Stimulated activated memory B cell treated with anti-CD40 and anti-IgM and Interleukin-4, amounts not matched to agents 10 μg/mL and 1 μg/mL and 100 μg/mL, for 72 hours (primary cell): ENCODE results near the gene LAMTOR1.

Source experiments
- ATAC-seq: fragments of 150-1000 bp; cut with Tn5 transposase; 2 replicates; pipeline ENCODE4 v1.10.0; 2021
- H3K27ac Mint-ChIP-seq: one replicate; pipeline ENCODE4 v1.8.0; 2022; ENCODE audit warnings: mild to moderate bottlenecking, mixed read lengths
- H3K27me3 Mint-ChIP-seq: one replicate; pipeline ENCODE4 v1.8.0; 2022; ENCODE audit warnings: mixed read lengths
- H3K36me3 Mint-ChIP-seq: one replicate; pipeline ENCODE4 v1.8.0; 2022; ENCODE audit warnings: mixed read lengths
- H3K4me1 Mint-ChIP-seq: one replicate; pipeline ENCODE4 v1.8.0; 2022; ENCODE audit warnings: mixed read lengths
- H3K4me3 Mint-ChIP-seq: one replicate; pipeline ENCODE4 v1.8.0; 2022; ENCODE audit warnings: mild to moderate bottlenecking, moderate library complexity, mixed read lengths
- H3K9me3 Mint-ChIP-seq: one replicate; pipeline ENCODE4 v1.8.0; 2022; ENCODE audit warnings: mixed read lengths

The LAMTOR1 gene

GRCh38 chr11:72079819-72080325 lies 23.2 kb downstream of the LAMTOR1 start:
- H3K27me3 Mint-ChIP-seq, result no peaks in the 10 kb centered on the region
- no peaks in the 10 kb centered on the region for H3K9me3 Mint-ChIP-seq
- H3K4me1 Mint-ChIP-seq, result peaks cover 59% of the 10 kb centered on the region
- no peak for ATAC-seq
- H3K36me3 Mint-ChIP-seq, result peaks cover 14% of the 10 kb centered on the region
- H3K27ac Mint-ChIP-seq, result peak overlapping the region; percentile 94
- peak overlapping the region; percentile 99 for H3K4me3 Mint-ChIP-seq

GRCh38 chr11:72078477-72078876 lies 24.6 kb downstream of the LAMTOR1 start:
- no peak for ATAC-seq
- Mint-ChIP-seq H3K4me1 (peaks cover 59% of the 10 kb centered on the region), H3K27me3 (no peaks in the 10 kb centered on the region), H3K27ac (no peak overlapping the region), H3K9me3 (no peaks in the 10 kb centered on the region), H3K36me3 (peaks cover 16% of the 10 kb centered on the region), H3K4me3 (peak overlapping the region; percentile 42)

GRCh38 chr11:72075756-72076155 lies 27.3 kb downstream of the LAMTOR1 start:
- Mint-ChIP-seq H3K9me3 (no peaks in the 10 kb centered on the region), H3K4me3 (no peak overlapping the region), H3K4me1 (peaks cover 39% of the 10 kb centered on the region), H3K27me3 (no peaks in the 10 kb centered on the region), H3K27ac (peak overlapping the region; percentile 27), H3K36me3 (peaks cover 20% of the 10 kb centered on the region)
- no peak for ATAC-seq

GRCh38 chr11:72075109-72075508 lies 28.0 kb downstream of the LAMTOR1 start:
- peak overlapping the region; percentile 27 for H3K27ac Mint-ChIP-seq
- H3K9me3 Mint-ChIP-seq, result no peaks in the 10 kb centered on the region
- H3K4me1 Mint-ChIP-seq, result peaks cover 39% of the 10 kb centered on the region
- H3K27me3 Mint-ChIP-seq, result no peaks in the 10 kb centered on the region
- no peak for ATAC-seq
- no peak overlapping the region for H3K4me3 Mint-ChIP-seq
- peaks cover 20% of the 10 kb centered on the region for H3K36me3 Mint-ChIP-seq

GRCh38 chr11:72072348-72072747 lies 30.7 kb downstream of the LAMTOR1 start:
- ATAC-seq, result no peak
- Mint-ChIP-seq H3K9me3 (no peaks in the 10 kb centered on the region), H3K36me3 (peaks cover 33% of the 10 kb centered on the region), H3K4me3 (no peak overlapping the region), H3K27ac (no peak overlapping the region), H3K27me3 (no peaks in the 10 kb centered on the region), H3K4me1 (peaks cover 34% of the 10 kb centered on the region)

GRCh38 chr11:72070491-72070890 lies 32.6 kb downstream of the LAMTOR1 start:
- no peaks in the 10 kb centered on the region for H3K27me3 Mint-ChIP-seq
- H3K9me3 Mint-ChIP-seq, result no peaks in the 10 kb centered on the region
- H3K27ac Mint-ChIP-seq, result peak overlapping the region; percentile 79
- H3K4me1 Mint-ChIP-seq, result peaks cover 24% of the 10 kb centered on the region
- H3K4me3 Mint-ChIP-seq, result no peak overlapping the region
- H3K36me3 Mint-ChIP-seq, result peaks cover 28% of the 10 kb centered on the region
- ATAC-seq, result no peak

- peak; percentile 75 for ATAC-seq
- peak overlapping the region; percentile 79 for H3K27ac Mint-ChIP-seq
- H3K4me3 Mint-ChIP-seq, result no peak overlapping the region
- H3K9me3 Mint-ChIP-seq, result no peaks in the 10 kb centered on the region
- H3K27me3 Mint-ChIP-seq, result no peaks in the 10 kb centered on the region
- H3K4me1 Mint-ChIP-seq, result peaks cover 20% of the 10 kb centered on the region
- peaks cover 26% of the 10 kb centered on the region for H3K36me3 Mint-ChIP-seq
Measured at GRCh38 chr11:72069787-72070251, 33.3 kb downstream of the LAMTOR1 start.

- Mint-ChIP-seq H3K9me3 (no peaks in the 10 kb centered on the region), H3K27ac (peak overlapping the region; percentile 79), H3K27me3 (no peaks in the 10 kb centered on the region), H3K4me3 (no peak overlapping the region), H3K4me1 (peaks cover 20% of the 10 kb centered on the region), H3K36me3 (peaks cover 26% of the 10 kb centered on the region)
- no peak for ATAC-seq
Measured at GRCh38 chr11:72069200-72069599, 33.9 kb downstream of the LAMTOR1 start.

- H3K36me3 Mint-ChIP-seq, result peaks cover 19% of the 10 kb centered on the region
- no peak overlapping the region for H3K27ac Mint-ChIP-seq
- H3K9me3 Mint-ChIP-seq, result no peaks in the 10 kb centered on the region
- H3K4me1 Mint-ChIP-seq, result peaks cover 20% of the 10 kb centered on the region
- H3K27me3 Mint-ChIP-seq, result no peaks in the 10 kb centered on the region
- no peak overlapping the region for H3K4me3 Mint-ChIP-seq
- no peak for ATAC-seq
Measured at GRCh38 chr11:72067676-72068075, 35.4 kb downstream of the LAMTOR1 start.

GRCh38 chr11:72067266-72067665 lies 35.8 kb downstream of the LAMTOR1 start:
- Mint-ChIP-seq H3K4me1 (peaks cover 23% of the 10 kb centered on the region), H3K27me3 (no peaks in the 10 kb centered on the region), H3K4me3 (no peak overlapping the region), H3K9me3 (no peaks in the 10 kb centered on the region), H3K36me3 (peaks cover 19% of the 10 kb centered on the region), H3K27ac (no peak overlapping the region)
- ATAC-seq, result no peak

GRCh38 chr11:72066855-72067254 lies 36.2 kb downstream of the LAMTOR1 start:
- Mint-ChIP-seq H3K36me3 (peaks cover 22% of the 10 kb centered on the region), H3K9me3 (no peaks in the 10 kb centered on the region), H3K27me3 (no peaks in the 10 kb centered on the region), H3K4me1 (peaks cover 27% of the 10 kb centered on the region), H3K4me3 (no peak overlapping the region), H3K27ac (no peak overlapping the region)
- no peak for ATAC-seq

- H3K4me3 Mint-ChIP-seq, result peak overlapping the region; percentile 62
- no peaks in the 10 kb centered on the region for H3K27me3 Mint-ChIP-seq
- ATAC-seq, result no peak
- no peaks in the 10 kb centered on the region for H3K9me3 Mint-ChIP-seq
- peaks cover 16% of the 10 kb centered on the region for H3K36me3 Mint-ChIP-seq
- H3K27ac Mint-ChIP-seq, result peak overlapping the region; percentile 78
- H3K4me1 Mint-ChIP-seq, result peaks cover 11% of the 10 kb centered on the region
Measured at GRCh38 chr11:72061739-72062396, 41.2 kb downstream of the LAMTOR1 start.

GRCh38 chr11:72058416-72059034 lies 44.6 kb downstream of the LAMTOR1 start:
- ATAC-seq, result no peak
- Mint-ChIP-seq H3K9me3 (no peaks in the 10 kb centered on the region), H3K4me1 (peaks cover 11% of the 10 kb centered on the region), H3K27ac (no peak overlapping the region), H3K36me3 (peaks cover 13% of the 10 kb centered on the region), H3K27me3 (no peaks in the 10 kb centered on the region), H3K4me3 (no peak overlapping the region)

GRCh38 chr11:72048766-72049460 lies 54.2 kb downstream of the LAMTOR1 start:
- H3K4me3 Mint-ChIP-seq, result no peak overlapping the region
- ATAC-seq, result no peak
- peaks cover 11% of the 10 kb centered on the region for H3K4me1 Mint-ChIP-seq
- peaks cover 16% of the 10 kb centered on the region for H3K36me3 Mint-ChIP-seq
- H3K9me3 Mint-ChIP-seq, result no peaks in the 10 kb centered on the region
- no peak overlapping the region for H3K27ac Mint-ChIP-seq
- no peaks in the 10 kb centered on the region for H3K27me3 Mint-ChIP-seq
